OCI-LY1 (cell line): Measurements from ENCODE around the gene SESN1.

ENCODE experiments used
- H2AFZ ChIP-seq: fragments of 200-600 bp; sonication (generic), shearing (Covaris generic); 2 replicates; pipeline ENCODE4 v1.6.0; 2014; ENCODE audit warnings: antibody characterized with exemption, mild to moderate bottlenecking, low read length
- H3F3A ChIP-seq: fragments of 200-600 bp; sonication (generic), shearing (Covaris generic); 2 replicates; pipeline ENCODE4 v1.6.0; 2014; ENCODE audit warnings: mild to moderate bottlenecking, antibody characterized with exemption, low read length, moderate library complexity; ENCODE audit not compliant: insufficient read depth
- H3K27ac ChIP-seq: fragments of 200-600 bp; sonication (generic); 2 replicates; pipeline ENCODE4 v1.5.1; 2014; ENCODE audit warnings: low read length, mixed run types, mild to moderate bottlenecking, low read depth; ENCODE audit not compliant: poor library complexity, severe bottlenecking
- H3K27me3 ChIP-seq: fragments of 200-600 bp; sonication (generic); 2 replicates; pipeline ENCODE4 v1.6.0; 2014; ENCODE audit warnings: antibody characterized with exemption, mild to moderate bottlenecking, low read length, moderate library complexity; ENCODE audit not compliant: insufficient read depth
- H3K36me3 ChIP-seq: fragments of 200-600 bp; sonication (generic); 2 replicates; pipeline ENCODE4 v1.6.1; 2014; ENCODE audit warnings: mild to moderate bottlenecking, antibody characterized with exemption, low read length, moderate library complexity, mixed read lengths; ENCODE audit not compliant: insufficient read depth
- H3K4me1 ChIP-seq: fragments of 200-600 bp; sonication (generic); 2 replicates; pipeline ENCODE4 v1.5.1; 2014; ENCODE audit warnings: mild to moderate bottlenecking, low read length, moderate library complexity; ENCODE audit not compliant: insufficient read depth, severe bottlenecking
- H3K4me2 ChIP-seq: fragments of 200-600 bp; sonication (generic), shearing (Covaris generic); 2 replicates; pipeline ENCODE4 v1.6.1; 2014; ENCODE audit warnings: low read length
- H3K4me3 ChIP-seq: fragments of 200-600 bp; sonication (generic); 2 replicates; pipeline ENCODE4 v1.5.1; 2014; ENCODE audit warnings: low read length, low read depth, mild to moderate bottlenecking, mixed read lengths; ENCODE audit not compliant: poor library complexity, severe bottlenecking
- H3K79me2 ChIP-seq: fragments of 200-600 bp; shearing (Covaris generic); 2 replicates; pipeline ENCODE4 v1.6.1; 2016; ENCODE audit warnings: mixed run types, low read length, mixed read lengths; ENCODE audit not compliant: insufficient read depth
- H3K9ac ChIP-seq: fragments of 200-600 bp; sonication (generic), shearing (Covaris generic); 2 replicates; pipeline ENCODE4 v1.6.1; 2014; ENCODE audit warnings: mild to moderate bottlenecking, low read length, mixed read lengths
- H3K9me2 ChIP-seq: fragments of 200-600 bp; sonication (generic), shearing (Covaris generic); 2 replicates; pipeline ENCODE4 v1.6.1; 2014; ENCODE audit warnings: low read depth, mild to moderate bottlenecking, low read length, mixed read lengths
- H3K9me3 ChIP-seq: fragments of 200-600 bp; shearing (Covaris generic); 2 replicates; pipeline ENCODE4 v1.6.1; 2014; ENCODE audit warnings: low read length, mixed read lengths
- H4K20me1 ChIP-seq: fragments of 200-600 bp; sonication (generic), shearing (Covaris generic); 2 replicates; pipeline ENCODE4 v1.6.0; 2016; ENCODE audit warnings: mild to moderate bottlenecking, low read length; ENCODE audit not compliant: insufficient read depth
- EZH2 ChIP-seq: fragments of 200-600 bp; sonication (generic), shearing (Covaris generic); IDR thresholded peaks from 2 replicates; pipeline ENCODE4 v1.8.0; 2017; ENCODE audit warnings: borderline replicate concordance, mixed run types, mild to moderate bottlenecking, antibody characterized with exemption, low read length, moderate library complexity, mixed read lengths
- TF ChIP-seq, protein P1 (sequence below): fragments of 200-600 bp; sonication (generic), shearing (Covaris generic); IDR thresholded peaks from 2 replicates; pipeline ENCODE4 v1.5.1; 2017; ENCODE audit warnings: mild to moderate bottlenecking, antibody characterized with exemption, low read length, moderate library complexity, mixed read lengths

SESN1 gene

GRCh38 chr6:108966855-108967755 is 127.5 kb downstream of the SESN1 start:
- Histone ChIP-seq H3K27me3 (no peaks in the 10 kb centered on the region), H3K9me2 (no peaks in the 10 kb centered on the region), H2AFZ (no peak overlapping the region), H3K4me2 (no peak overlapping the region), H4K20me1 (no peaks in the 10 kb centered on the region), H3K9me3 (no peaks in the 10 kb centered on the region), H3K36me3 (no peaks in the 10 kb centered on the region), H3K79me2 (no peaks in the 10 kb centered on the region), H3K4me1 (no peaks in the 10 kb centered on the region), H3F3A (no peaks in the 10 kb centered on the region), H3K9ac (no peak overlapping the region), H3K4me3 (no peak overlapping the region), H3K27ac (no peak overlapping the region)
- TF ChIP-seq EZH2, result no peak
- TF ChIP-seq, protein P1, sequence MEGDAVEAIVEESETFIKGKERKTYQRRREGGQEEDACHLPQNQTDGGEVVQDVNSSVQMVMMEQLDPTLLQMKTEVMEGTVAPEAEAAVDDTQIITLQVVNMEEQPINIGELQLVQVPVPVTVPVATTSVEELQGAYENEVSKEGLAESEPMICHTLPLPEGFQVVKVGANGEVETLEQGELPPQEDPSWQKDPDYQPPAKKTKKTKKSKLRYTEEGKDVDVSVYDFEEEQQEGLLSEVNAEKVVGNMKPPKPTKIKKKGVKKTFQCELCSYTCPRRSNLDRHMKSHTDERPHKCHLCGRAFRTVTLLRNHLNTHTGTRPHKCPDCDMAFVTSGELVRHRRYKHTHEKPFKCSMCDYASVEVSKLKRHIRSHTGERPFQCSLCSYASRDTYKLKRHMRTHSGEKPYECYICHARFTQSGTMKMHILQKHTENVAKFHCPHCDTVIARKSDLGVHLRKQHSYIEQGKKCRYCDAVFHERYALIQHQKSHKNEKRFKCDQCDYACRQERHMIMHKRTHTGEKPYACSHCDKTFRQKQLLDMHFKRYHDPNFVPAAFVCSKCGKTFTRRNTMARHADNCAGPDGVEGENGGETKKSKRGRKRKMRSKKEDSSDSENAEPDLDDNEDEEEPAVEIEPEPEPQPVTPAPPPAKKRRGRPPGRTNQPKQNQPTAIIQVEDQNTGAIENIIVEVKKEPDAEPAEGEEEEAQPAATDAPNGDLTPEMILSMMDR, result no peak

GRCh38 chr6:108966251-108966650 is 128.4 kb downstream of the SESN1 start:
- H3K9me3 ChIP-seq, result no peaks in the 10 kb centered on the region
- H3K27me3 ChIP-seq, result no peaks in the 10 kb centered on the region
- H4K20me1 ChIP-seq, result no peaks in the 10 kb centered on the region
- no peaks in the 10 kb centered on the region for H3F3A ChIP-seq
- TF ChIP-seq EZH2, result no peak
- TF ChIP-seq, protein P1, result no peak
- no peaks in the 10 kb centered on the region for H3K79me2 ChIP-seq
- H3K4me3 ChIP-seq, result no peak overlapping the region
- H2AFZ ChIP-seq, result no peak overlapping the region
- no peaks in the 10 kb centered on the region for H3K9me2 ChIP-seq
- no peak overlapping the region for H3K27ac ChIP-seq
- H3K36me3 ChIP-seq, result no peaks in the 10 kb centered on the region
- no peak overlapping the region for H3K4me2 ChIP-seq
- H3K4me1 ChIP-seq, result no peaks in the 10 kb centered on the region
- no peak overlapping the region for H3K9ac ChIP-seq

DNA sequence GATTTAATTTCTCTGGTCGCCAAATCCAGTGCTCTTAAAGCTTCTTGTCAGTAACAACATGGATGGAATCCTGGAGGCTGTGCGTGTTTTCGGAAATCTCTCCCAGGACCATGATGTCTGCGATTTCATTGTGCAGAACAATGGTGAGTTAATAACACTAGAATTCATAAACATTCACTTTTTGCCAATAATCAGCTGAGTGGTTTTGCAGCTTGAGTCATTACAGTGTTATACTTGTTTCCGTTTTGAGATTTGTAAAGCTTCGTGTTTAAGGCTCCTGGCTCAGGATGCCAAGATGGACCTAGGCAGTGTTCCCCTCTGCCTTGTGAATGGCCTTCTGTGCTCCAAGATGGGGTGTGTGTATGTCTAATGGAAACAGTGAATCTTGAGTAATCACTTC is 132.7 kb downstream of the SESN1 start:
- Histone ChIP-seq H3K4me2 (no peak overlapping the region), H3K9me3 (no peaks in the 10 kb centered on the region), H3K79me2 (no peaks in the 10 kb centered on the region), H3K4me3 (no peak overlapping the region), H3K4me1 (no peaks in the 10 kb centered on the region), H3K9me2 (no peaks in the 10 kb centered on the region), H3K27me3 (no peaks in the 10 kb centered on the region), H3K27ac (no peak overlapping the region), H2AFZ (no peak overlapping the region), H3K36me3 (no peaks in the 10 kb centered on the region), H3F3A (no peaks in the 10 kb centered on the region), H3K9ac (no peak overlapping the region), H4K20me1 (no peaks in the 10 kb centered on the region)
- TF ChIP-seq, protein P1, result no peak
- TF ChIP-seq EZH2, result no peak
